ENCODE data around the gene CCDC50.

DNA sequence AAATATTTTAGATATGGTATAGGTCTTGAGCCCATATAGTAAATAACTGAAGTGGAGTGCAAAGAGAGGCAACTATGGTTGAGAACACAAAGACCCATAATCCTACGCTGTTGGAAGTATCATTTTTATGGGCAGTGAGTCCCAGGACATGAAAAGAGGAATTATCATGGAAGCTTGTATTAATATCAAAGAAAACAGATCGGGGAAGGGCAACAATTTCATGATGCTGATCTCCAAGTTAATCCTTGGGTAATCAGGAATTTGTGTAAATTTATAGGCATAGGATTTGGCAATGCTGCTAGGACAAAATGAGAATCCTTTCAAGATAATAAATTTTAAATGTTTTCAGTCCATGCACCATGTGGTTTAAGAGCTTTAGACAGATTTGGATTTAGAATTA, 91.6 kb downstream of the CCDC50 start:
- TF ChIP-seq, protein P1, sequence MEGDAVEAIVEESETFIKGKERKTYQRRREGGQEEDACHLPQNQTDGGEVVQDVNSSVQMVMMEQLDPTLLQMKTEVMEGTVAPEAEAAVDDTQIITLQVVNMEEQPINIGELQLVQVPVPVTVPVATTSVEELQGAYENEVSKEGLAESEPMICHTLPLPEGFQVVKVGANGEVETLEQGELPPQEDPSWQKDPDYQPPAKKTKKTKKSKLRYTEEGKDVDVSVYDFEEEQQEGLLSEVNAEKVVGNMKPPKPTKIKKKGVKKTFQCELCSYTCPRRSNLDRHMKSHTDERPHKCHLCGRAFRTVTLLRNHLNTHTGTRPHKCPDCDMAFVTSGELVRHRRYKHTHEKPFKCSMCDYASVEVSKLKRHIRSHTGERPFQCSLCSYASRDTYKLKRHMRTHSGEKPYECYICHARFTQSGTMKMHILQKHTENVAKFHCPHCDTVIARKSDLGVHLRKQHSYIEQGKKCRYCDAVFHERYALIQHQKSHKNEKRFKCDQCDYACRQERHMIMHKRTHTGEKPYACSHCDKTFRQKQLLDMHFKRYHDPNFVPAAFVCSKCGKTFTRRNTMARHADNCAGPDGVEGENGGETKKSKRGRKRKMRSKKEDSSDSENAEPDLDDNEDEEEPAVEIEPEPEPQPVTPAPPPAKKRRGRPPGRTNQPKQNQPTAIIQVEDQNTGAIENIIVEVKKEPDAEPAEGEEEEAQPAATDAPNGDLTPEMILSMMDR (IDR thresholded peaks at IDR 0.05): no peak
- TF ChIP-seq ZFX (IDR thresholded peaks at IDR 0.05; ENCODE audit: borderline replicate concordance): no peak
